Cerebellar nuclear complex (tissue), 1 donor: ENCODE results near the gene RBMS2.
"Not testable (repeated sequence)": the region's sequence is repeated elsewhere in the genome, so short reads cannot be mapped to it uniquely, and the experiment has no call there.

Experiments
- DNase-seq, 2 experiments: peaks; one replicate each; lab custom pipeline; 2025; lab: John Stamatoyannopoulos, UW

The RBMS2 gene

DNA sequence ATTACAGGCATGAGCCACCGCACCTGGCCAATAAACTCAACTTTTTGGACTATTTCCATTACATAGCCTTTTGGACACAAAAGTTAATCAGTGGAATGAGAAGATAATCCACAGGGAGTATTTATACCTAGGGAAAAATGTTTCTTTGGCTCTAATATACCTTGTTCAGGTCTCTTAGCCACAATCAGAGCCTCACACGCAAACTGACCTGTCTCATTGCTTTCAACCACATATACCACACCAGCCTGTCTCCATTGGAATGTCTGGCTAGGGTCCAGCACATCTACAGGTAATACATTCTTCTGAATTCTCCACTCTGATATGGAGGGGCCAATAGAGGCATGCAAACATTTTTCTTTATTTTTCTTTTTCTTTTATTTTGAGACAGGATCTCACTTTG is 3.8 kb upstream of the RBMS2 start:
- DNase-seq, result no peak

DNA sequence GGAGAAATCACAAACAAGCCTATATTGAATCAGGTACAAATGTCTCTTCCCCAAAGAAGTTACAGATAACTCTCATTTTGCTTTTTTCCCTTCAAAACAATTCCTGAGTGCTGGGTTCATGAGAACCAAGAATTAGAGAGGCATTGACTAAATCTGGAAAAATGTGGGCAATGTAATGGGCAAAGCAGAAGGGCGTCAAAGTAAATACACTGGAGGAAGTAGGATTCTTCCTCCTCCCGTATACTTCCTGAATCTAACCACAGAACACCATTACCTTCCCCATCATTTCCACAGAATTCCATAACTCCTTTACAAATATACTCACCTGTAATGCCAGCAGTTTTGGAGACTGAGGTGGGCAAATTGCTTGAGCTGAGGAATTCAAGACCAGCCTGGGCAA is 3.0 kb upstream of the RBMS2 start:
- no peak for DNase-seq

DNA sequence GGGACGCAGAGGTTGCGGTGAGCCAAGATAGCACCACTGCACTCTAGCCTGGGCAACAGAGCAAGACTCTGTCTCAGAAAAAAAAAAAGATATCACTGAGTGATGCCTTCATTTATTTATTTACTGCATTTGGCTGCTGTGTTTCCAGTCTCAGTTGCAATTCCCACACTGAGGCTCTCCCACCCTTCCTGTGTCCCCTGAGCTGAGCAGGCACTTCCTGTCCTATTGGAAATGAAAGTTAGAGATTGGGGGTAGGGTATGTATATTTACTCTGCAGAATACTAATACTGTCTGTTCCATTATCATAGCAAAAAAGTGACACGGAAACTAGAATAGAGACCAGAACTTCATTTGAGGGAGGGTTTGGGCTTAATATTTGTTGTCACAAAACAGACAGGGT is 1.6 kb upstream of the RBMS2 start:
- DNase-seq, result no peak

DNA sequence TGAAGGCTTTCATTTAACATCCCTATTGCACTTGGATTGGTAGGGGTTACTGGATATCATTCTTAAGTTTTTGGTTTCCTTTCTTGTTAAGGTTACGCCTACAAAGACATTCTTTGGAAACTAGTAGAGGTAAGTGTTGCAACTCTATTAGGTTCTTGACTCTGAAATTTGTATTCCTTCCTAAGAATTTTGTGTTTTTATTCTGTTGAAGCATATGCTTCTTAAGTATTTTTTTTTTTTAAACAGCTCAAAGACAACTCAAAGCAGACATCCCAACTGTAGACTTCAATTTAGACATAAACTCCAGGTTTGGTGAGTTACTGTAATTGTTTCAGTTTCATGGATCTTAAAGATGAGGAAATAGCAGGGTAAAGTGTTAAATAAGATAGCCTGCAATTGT is 1.1 kb upstream of the RBMS2 start:
- no peak for DNase-seq

DNA sequence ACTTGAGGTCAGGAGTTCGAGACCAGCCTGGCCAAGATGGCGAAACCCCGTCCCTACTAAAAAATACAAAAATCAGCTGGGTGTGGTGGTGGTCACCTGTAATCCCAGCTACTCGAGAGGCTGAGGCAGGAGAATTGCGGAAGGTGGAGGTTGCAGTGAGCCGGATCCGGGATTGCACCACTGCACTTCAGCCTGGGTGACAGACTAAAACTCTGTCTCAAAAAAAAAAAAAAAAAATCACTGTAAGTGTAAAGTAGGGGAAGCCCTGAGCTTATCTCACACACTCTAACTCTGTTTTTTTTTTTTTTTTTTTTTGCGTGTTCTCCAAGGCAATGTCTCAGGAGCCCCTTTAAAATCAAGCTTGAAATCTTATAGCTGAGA is 421 bp upstream of the RBMS2 start:
- no peak for DNase-seq

DNA sequence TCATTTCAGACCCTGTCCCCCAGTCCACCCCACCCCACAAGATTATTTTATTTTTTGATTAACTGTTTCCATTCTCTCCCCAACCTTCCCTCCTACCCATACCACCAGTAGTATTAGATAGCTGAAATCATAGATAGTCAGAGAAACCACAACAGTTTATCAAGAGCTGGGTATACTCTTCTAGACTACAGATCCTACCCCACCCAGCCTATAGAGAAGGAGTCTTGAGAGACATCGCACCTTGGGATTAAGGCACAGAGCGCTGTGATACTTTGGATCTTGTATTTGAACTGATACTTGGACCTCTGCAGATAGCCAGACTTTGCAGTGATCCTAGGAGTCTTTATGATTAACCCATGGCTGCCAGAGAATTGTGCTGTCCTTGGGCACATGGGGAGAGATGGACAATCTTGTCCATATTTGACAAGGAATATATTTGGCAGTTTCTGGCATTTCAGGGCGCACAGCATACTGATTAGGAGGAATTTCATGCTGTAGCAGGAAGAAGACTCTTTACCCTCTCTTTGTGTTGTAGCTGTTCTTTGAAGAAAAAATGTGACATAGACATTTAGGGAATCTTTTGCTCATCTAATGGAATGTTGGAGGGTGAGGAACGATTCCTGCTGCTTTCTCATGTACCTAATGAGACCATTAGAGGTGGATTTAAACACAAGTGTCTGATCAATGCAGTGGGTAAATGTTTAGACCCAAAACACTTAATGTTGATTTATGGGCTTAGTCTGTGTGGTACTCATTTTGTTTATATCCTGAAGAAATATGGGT is 982 bp downstream of the RBMS2 start:
- no peak for DNase-seq

DNA sequence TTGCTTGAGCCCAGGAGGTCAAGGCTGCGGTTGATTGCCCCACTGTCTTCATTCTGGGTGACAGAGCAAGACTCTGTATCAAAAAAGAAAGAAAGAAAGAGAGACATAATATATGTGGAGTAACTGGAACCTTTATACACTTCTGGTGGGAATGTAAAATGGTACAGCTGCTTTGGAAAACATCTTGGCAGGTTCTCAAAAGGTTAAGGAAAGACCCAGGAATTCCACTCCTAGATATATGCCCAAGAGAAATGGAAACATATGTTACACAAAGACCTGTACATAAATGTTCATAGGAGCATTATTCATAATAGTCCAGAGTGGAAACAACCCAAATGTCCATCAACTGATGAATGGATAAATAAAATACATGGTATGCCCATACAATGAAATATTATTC is 7.2 kb downstream of the RBMS2 start:
- DNase-seq, result no peak

DNA sequence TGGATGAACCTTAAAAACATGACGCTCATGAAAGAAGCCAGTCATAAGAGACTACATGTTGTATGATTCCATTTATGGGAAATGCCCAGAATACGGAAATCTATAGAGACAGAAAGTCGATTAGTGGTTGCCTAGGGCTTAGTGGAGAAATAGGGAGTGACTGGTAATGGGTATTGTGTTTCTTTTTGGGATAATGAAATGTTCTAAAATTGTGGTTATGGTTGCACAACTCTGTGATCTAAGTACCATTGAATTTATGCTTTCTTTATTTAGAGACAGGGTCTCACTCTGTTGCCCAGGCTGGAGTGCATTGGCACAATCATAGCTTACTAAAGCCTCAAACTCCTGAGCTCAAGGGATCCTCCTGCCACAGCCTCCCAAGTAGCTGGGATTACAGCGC is 8.0 kb downstream of the RBMS2 start:
- no peak for DNase-seq

DNA sequence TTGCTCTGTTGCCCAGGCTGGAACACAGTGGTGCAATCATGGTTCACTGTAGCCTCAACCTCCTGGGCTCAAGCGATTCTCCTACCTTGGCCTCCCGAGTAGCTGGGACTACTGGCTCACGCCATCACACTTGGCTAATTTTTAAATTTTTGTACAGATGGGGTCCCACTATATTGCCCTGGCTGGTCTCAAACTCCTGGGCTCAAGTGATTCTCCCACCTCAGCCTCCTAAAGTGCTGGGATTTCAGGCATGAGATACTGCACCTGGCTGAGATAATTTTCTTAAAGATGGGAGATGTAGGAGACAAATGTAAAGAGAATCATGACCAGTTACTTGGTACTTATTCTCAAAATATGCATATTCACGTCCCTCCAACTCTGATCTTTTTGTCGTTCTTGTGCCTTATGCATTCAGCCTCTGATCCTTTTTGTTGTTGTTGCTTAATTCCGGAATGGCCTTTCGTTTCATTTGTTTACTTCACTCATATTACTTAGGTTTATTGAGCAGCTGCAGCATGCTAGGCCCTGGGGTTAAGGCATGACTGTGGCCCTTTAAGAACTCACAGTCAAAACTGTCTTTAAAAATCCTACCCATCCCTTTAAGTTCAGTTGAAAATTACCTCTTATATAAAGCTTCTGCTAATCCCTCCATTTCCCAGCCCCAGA is 8.9 kb downstream of the RBMS2 start:
- DNase-seq, result no peak

DNA sequence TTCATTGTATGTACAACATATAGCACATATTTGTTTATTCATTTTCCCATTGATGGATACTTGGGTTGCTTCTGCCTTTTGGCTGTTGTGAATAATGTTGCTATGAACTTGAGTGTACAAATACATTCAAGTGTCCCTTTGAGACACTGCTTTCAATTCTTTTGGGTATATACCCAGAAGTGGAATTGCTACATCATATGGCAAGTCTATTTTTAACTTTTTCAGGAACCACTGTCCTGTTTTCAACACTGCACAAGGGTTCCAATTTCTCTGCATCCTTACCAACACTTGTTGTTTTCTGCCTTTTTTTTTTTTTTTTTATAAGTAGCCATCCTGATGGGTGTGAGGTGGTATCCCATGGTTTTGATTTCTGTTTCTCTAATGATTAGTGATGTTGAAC is 15.9 kb downstream of the RBMS2 start:
- no peak for DNase-seq

DNA sequence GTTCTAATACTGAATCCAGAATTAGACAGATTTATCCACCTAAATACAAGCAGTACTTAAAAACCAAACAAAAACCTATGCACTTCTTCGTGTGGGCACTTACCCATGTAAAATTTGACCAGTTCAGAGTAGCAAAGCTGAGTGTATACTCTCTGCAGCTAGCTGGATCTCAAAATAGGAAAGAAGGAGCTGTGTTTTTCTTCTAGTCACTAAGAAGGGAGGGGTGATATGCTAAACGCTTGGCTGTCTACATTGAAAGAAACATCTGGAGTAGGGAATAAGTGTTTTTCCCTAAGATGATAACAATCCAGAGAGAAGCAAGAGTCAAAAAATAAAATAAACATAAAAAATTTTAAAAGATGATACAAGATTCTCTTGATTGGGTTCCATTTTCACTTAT is 20.0 kb downstream of the RBMS2 start:
- DNase-seq, result no peak

DNA sequence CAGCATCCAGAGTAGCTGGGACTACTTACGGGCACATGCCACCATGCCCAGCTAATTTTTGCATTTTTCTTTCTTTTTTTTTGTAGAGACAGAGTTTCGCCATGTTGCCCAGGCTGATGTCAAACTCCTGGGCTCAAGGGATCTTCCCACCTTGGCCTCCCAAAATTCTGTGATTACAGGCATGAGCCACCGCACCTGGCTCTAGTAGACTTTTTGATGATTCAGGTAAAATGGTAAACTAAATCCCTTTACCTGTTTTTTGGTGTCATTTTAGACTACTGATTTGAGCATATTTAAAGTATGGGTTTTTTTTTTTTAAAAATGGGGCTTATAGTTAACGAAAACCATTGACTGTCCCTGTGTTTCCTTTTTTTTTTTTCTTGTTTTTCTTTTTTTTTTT is 20.5 kb downstream of the RBMS2 start:
- DNase-seq, result no peak

DNA sequence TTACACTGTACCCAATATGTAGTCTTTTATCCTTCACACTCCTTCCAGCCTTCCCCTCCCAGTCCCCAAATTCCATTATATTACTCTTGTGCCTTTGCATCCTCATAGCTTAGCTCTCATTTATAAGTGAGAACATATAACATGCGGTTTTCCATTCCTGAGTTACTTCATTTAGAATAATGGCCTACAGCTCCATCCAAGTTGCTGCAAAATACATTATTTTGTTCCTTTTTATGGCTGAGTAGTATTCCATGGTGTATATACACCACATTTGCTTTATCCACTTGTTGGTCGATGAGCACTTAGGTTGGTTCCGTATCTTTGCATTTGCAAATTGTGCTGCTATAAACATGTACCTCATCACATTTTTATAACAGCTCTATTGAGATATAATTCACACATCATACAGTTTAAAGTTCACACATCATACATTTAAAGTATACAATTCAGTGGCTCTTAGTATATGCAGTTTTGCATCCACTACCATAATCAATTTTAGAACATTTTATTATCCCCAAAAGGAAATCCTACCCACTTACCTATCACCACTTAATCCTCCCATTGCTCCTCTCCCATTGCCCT is 23.5 kb downstream of the RBMS2 start:
- no peak for DNase-seq

DNA sequence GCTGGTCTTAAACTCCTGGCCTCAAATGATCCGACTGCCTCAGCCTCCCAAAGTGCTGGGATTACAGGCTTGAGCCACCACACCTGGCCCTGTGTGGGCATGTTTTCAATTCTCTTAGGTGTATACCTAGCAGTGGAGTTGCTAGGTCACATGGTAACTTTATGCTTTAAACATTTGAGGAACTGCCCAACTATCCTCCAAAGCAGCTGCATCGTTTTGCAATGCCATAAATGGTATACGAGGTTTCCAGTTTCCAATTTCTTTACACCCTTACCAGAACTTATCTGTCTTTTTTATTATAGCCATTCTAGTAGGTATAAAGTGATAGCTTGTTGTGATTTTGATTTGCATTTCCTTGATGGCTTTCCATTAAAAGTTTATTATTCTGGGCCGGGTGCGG is 25.1 kb downstream of the RBMS2 start:
- no peak for DNase-seq

DNA sequence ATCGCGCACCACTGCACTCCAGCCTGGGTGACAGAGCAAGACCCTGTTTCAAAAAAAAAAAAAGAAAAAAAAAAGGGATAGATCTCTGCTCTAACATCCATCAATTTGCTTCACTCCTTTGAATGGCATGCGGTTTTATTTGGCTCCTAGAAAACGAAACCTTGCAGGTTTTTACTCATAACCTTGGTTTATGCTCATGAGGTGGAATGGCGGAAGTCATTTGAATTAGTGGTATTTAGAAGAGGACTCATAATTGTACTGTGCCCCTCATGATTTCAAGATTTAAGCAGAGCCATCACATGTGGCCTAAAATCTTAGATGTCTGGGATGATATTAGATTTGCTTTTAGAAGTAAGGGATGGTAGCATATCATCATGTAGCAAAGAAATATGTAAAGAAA is 29.4 kb downstream of the RBMS2 start:
- no peak for DNase-seq

DNA sequence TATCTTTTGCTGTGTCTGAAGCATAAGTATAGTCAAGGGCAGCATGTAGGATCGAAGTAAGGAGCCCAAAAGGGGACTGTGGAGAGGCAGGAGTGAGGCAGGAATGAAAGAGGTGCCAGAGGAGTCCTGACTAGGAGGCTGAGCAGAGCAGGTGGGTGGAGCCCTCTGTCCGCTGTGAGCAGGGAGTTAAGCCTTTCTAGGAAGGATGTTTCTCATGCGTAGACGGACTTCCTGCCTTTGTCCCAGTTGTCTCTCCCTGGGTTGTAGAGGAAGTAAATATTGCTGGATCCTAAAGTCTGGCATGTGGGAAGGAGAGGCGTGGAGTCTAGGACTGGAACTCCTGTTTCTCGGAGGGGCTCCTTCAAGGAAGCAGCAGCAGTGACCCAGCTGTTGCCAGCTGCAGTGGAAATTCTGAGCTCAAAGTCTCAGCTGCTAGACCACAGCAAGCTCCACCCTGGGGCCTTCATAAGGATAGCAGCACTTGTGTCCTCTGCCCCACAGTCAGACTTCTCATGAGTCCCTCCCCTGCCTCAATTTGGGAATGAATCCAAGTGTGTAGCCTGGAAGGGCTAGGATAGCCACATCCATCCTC is 44.0 kb downstream of the RBMS2 start:
- no peak for DNase-seq

DNA sequence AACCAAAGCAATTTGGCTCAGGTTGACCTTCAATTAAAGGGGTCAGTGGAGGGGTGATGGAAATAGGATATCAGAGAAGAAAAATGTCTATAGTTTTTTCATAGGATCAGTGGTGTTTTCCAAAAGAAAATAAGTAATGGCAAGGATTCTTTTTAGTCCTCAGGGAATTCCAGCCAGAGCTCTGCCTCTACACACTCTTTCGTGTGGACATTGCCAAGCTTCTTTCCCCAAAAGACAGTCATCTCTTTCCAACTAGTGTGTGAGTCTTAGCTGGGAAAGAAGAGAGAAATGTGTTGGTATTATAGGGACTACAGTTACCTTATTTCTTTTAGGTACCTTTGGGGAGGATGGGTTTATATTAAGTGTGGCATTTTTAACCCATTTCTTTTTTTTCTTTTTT is 46.5 kb downstream of the RBMS2 start:
- no peak for DNase-seq

DNA sequence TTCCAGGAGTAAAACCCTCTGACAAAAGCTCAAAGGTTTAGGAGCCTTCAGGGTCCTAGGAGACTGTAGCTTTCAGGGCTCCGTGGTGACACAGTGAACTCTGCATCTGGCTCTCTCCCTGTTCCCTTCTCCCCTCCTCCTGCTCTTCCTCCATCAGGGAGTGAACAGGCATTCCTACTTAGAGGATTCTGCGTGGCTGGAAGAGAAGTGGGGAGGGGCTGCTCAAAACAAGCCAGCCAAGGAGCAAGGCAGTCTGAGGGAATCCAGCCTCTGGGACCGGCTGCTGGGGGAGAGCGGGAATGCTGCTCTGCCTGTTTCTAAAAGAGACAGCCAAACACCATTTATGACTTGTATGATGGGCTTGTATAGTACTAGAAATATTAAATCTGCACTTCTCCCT is 49.5 kb downstream of the RBMS2 start:
- DNase-seq, result no peak

DNA sequence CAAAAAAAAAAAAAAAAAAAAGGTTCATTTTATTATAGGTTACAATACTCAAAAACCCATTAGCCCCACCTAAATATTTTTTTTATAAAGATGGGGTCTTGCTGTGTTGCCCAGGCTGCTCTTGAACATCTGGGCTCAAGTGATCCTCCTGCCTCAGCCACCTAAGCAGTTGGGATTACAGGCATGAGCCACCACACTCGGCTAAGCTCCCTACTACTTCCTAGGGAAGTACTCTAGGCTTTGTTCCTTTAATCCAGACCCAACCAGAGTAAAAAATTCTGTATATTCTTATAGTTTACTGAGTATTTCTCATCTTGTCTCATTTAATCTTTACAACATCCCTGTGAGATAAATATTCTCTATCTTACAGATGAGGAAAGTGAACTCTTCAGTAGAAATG is 50.7 kb downstream of the RBMS2 start:
- no peak for DNase-seq

DNA sequence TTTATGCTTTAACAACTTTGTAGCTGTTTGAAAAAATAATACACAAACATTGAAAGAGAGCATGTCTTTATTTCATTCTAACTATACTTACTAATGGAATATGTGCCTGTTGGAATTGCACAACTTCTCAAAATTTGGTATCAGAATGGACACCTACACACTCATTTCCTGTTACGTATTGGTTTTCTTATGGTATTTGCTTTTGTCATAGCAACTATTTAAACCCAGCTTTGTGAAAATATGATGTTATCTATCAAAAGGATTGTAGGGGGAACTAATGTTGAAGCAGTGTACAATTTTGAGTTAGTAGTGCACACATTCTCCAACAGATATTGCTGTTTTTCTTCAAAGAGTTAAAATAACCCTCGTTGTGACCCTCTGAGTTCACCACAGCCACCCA is 52.6 kb downstream of the RBMS2 start:
- DNase-seq, result no peak

DNA sequence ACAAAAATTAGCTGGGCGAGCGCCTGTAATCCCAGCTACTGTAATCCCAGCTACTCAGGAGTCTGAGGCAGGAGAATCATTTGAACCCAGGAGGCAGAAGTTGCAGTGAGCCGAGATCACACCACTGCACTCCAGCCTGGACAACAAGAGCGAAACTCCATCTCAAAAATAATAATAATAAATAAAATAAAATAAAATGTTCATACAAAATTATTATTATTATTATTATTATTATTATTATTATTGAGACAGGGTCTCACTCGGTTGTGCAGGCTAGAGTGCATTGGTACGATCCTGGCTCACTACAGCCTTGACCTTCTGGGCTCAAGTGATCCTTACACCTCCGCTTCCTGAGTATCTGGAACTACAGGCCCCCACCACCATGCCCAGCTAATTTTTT is 55.6 kb downstream of the RBMS2 start:
- DNase-seq, result not testable (repeated sequence)

DNA sequence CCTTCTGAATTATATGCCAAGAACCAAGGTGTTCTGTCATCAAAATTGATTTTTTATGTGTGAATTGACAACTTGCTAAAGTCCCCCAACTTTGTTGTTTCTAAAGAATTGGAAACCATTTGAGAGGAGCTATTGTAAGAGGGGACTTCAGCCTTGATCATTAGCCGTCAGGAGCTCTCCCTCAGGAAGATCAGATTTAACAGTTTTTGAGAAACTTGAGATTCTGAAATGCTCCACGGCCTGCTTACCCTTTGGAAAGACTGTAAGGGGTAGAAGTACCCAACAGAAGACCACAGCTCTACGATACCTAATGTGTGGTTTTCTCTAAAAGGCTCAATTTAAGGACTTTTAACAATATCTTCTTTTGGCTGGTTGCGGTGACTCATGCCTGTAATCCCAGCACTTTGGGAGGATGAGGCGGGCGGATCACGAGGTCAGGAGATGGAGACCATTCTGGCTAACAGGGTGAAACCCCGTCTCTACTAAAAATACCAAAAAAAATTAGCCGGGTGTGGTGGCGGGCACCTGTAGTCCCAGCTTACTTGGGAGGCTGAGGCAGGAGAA is 57.4 kb downstream of the RBMS2 start:
- DNase-seq, result no peak
